Right atrium auricular region (tissue), 2 donors: ENCODE measurements around the gene TPR. TPM values are rescaled to one million over a fixed set of nuclear protein-coding genes. Genes with fewer than 3 reads are reported as not detected.

Source experiments
- DNase-seq: peaks from one replicate; pipeline ENCODE4 v3.0.0-alpha.2; 2019; ENCODE audit warnings: low spot score
- H3K27ac ChIP-seq, 2 donors: fragments of 200-600 bp; sonication (generic); 1 replicate in 1 of 2; 2 replicates in 1 of 2; pipeline ENCODE4 v1.5.1; 2016 to 2019
- H3K27me3 ChIP-seq, 2 donors: fragments of 200-600 bp; sonication (generic); one replicate each; pipeline versions ENCODE4 v1.5.1 to v1.6.0; 2017 to 2019
- H3K36me3 ChIP-seq: fragments of 200-600 bp; sonication (generic); one replicate; pipeline ENCODE4 v1.5.1; 2016
- H3K4me1 ChIP-seq, 2 donors: fragments of 200-600 bp; sonication (generic); one replicate each; pipeline versions ENCODE4 v1.5.1 to v1.6.0; 2017 to 2019
- H3K4me3 ChIP-seq, 2 donors: fragments of 200-600 bp; sonication (generic); 1 replicate in 1 of 2; 2 replicates in 1 of 2; pipeline ENCODE4 v1.5.1; 2017 to 2019; ENCODE audit warnings: mild to moderate bottlenecking in 1 of 2, moderate library complexity in 1 of 2
- H3K9me3 ChIP-seq, 2 donors: fragments of 200-600 bp; sonication (generic); one replicate each; pipeline ENCODE4 v1.5.1; 2019
- CTCF ChIP-seq, 2 donors: fragments of 200-600 bp; sonication (generic); IDR thresholded peaks; one replicate each; pipeline ENCODE4 v1.5.1; 2019; ENCODE audit warnings: antibody characterized with exemption in 2 of 2
- total RNA-seq, 2 donors: library from RNA; depleted of rRNA; stranded (reverse); fragments of >200 nt; gene quantifications; one replicate each; pipeline ENCODE4 v1.1.0, GENCODE V29; 2016

Gene TPR
- total RNA-seq, 2 donors from 2014 or later: 36.3 to 56.1 TPM

GRCh38 chr1:186301448-186301847 is 73.6 kb downstream of the TPR start:
- DNase-seq: no peak
- H3K36me3 ChIP-seq: no peaks in the 10 kb centered on the region
- TF ChIP-seq CTCF (IDR thresholded peaks at IDR 0.05): no peak
- no peaks in the 10 kb centered on the region for H3K4me1 ChIP-seq
- H3K4me3 ChIP-seq: no peak overlapping the region
- H3K27ac ChIP-seq: no peak overlapping the region
- no peaks in the 10 kb centered on the region for H3K9me3 ChIP-seq
- no peaks in the 10 kb centered on the region for H3K27me3 ChIP-seq

GRCh38 chr1:186300056-186300455 is 75.0 kb downstream of the TPR start:
- no peak overlapping the region for H3K4me3 ChIP-seq
- no peaks in the 10 kb centered on the region for H3K9me3 ChIP-seq
- H3K4me1 ChIP-seq: no peaks in the 10 kb centered on the region
- H3K27me3 ChIP-seq: no peaks in the 10 kb centered on the region
- H3K27ac ChIP-seq: no peak overlapping the region
- TF ChIP-seq CTCF (IDR thresholded peaks at IDR 0.05): no peak
- H3K36me3 ChIP-seq: no peaks in the 10 kb centered on the region
- no peak for DNase-seq

- Histone ChIP-seq H3K27me3 (no peaks in the 10 kb centered on the region), H3K36me3 (no peaks in the 10 kb centered on the region), H3K27ac (no peak overlapping the region), H3K4me1 (no peaks in the 10 kb centered on the region), H3K9me3 (no peaks in the 10 kb centered on the region), H3K4me3 (no peak overlapping the region)
- TF ChIP-seq CTCF (IDR thresholded peaks at IDR 0.05): no peak
- no peak for DNase-seq
Measured at GRCh38 chr1:186299570-186299969, 75.5 kb downstream of the TPR start.

- H3K4me1 ChIP-seq: no peaks in the 10 kb centered on the region
- no peak for DNase-seq
- no peak for TF ChIP-seq CTCF (IDR thresholded peaks at IDR 0.05)
Measured at GRCh38 chr1:186298851-186299250, 76.2 kb downstream of the TPR start.

GRCh38 chr1:186297439-186298045 is 77.5 kb downstream of the TPR start:
- no peaks in the 10 kb centered on the region for H3K9me3 ChIP-seq

More at GRCh38 chr1:186298851-186299250, 76.2 kb downstream of the TPR start:
- H3K36me3 ChIP-seq: no peaks in the 10 kb centered on the region
- no peaks in the 10 kb centered on the region for H3K9me3 ChIP-seq
- H3K4me3 ChIP-seq: no peak overlapping the region
- H3K27ac ChIP-seq: no peak overlapping the region
- no peaks in the 10 kb centered on the region for H3K27me3 ChIP-seq

More at GRCh38 chr1:186297439-186298045, 77.5 kb downstream of the TPR start:
- no peak for DNase-seq
- TF ChIP-seq CTCF (IDR thresholded peaks at IDR 0.05): no peak
- Histone ChIP-seq H3K27me3 (no peaks in the 10 kb centered on the region), H3K4me3 (no peak overlapping the region), H3K36me3 (no peaks in the 10 kb centered on the region), H3K4me1 (no peaks in the 10 kb centered on the region), H3K27ac (no peak overlapping the region)
